NCI-H748 treated with DMSO at 0.1 percent for 48 hours (cell line): ENCODE measurements around the gene NUP160.
"Not testable (repeated sequence)": the region's sequence is repeated elsewhere in the genome, so short reads cannot be mapped to it uniquely, and the experiment has no call there.

Experiments
- DNase-seq: peaks from one replicate; lab custom pipeline; 2025; lab: John Stamatoyannopoulos, UW

The NUP160 gene

DNA sequence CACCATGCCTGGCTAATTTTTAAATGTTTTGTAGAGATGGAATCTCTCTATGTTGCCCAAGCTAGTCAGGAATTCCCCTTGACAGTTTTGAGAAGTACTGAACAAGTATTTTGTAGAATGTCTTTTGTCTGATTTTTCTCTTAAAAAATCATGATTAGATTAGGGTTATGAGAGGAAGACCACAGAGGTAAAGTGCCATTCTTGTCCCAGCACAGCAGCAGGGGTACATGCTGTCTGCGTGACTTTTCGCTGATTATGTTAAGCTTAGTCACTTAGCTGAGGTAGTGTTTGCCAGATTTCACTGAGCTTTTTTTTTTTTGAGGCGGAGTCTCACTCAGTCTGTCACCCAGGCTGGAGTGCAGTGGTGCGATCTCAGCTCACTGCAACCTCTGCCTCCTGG lies 13.6 kb upstream of the NUP160 start:
- no peak for DNase-seq

DNA sequence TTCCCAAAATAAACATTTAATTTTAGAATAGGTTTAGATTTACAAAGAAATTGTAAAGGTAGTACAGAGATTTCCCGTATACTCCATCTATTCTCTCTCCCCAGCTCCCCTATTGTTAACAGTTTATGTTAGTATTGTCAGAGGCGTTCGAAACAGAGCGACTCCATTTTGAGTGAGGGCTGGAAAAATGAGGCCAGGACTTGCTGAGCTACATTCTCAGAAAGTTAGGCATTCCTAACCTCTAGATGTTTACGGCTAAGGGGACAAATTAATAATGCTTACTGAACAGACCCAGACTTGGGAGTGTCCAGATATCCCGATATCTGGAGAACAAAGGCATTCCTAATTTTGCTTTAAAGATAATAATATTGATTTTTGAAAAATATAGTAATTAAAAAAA lies 12.4 kb upstream of the NUP160 start:
- DNase-seq, result no peak

DNA sequence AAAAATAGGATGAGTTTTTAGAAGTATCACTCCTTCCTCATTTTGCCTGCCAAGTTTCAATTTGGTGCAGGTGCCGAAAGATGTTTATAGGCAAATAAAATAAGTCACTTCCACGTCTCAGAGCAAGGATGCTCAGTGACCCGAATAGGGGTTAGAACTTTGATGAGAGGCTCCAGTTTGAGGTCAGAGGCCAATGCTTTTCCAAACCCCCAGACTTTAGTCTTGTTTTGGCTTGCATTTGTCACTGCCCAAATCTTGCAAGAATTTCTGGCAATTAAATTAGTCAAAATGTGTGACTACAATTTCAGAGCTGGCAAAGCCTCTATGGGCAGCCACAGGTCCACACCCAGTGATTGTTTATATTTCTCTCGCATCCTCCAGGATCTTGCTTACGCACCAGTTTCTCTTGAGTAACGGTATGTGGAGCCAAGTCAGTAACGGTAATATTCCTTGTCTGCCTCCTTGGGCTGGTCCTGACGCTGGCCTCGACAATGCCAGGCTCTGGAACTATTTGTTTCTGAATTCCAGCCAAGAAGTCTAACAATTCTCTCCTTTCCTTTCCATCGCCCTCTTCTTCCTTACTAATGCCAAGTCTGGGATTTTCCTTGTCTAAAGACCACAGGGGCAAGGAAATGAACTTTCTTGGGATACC lies 9.9 kb upstream of the NUP160 start:
- DNase-seq, result no peak

GRCh38 chr11:47857485-47857884 lies 9.3 kb upstream of the NUP160 start:
- DNase-seq, result no peak

GRCh38 chr11:47856186-47856585 lies 8.0 kb upstream of the NUP160 start:
- no peak for DNase-seq

GRCh38 chr11:47854667-47855066 lies 6.5 kb upstream of the NUP160 start:
- no peak for DNase-seq

DNA sequence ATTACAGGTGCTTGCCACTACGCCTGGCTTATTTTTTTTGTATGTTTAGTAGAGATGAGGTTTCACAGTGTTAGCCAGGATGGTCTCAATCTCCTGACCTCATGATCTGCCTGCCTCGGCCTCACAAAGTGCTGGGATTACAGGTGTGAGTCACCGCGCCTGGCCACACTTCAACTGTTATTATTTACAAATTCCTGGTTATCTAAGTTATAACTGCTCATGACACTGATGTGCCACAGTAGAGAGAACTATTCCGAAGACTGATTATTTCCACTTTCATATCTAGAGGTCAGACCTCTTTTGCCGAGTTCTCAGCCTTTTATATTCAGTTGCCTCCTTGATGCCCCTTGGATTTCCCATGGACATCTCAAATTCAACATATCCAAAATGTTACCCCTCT lies 3.9 kb upstream of the NUP160 start:
- no peak for DNase-seq

DNA sequence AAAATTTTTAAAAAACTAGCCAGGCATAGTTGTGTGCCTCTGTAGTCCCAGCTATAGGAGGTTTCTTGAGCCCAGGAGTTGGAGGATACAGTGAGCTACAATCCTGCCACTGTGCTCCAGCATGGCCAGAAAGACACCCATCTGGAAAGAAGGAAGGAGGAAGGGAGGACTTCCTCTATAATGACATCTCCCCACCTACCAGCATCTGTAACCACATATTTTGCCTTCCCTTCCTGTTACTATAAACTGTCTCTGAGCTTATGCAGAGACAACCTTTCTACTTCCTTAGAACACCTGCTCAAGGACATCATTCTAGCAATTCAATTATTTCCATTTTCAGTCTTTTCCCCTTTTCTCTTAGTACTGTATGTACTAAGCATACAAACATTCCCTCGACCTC lies 2.2 kb upstream of the NUP160 start:
- no peak for DNase-seq

- DNase-seq, result no peak
These were observed 578 bp upstream of the NUP160 start for GRCh38 chr11:47848700-47849155.

- DNase-seq, result no peak
These were observed 636 bp downstream of the NUP160 start for GRCh38 chr11:47847537-47847891.

DNA sequence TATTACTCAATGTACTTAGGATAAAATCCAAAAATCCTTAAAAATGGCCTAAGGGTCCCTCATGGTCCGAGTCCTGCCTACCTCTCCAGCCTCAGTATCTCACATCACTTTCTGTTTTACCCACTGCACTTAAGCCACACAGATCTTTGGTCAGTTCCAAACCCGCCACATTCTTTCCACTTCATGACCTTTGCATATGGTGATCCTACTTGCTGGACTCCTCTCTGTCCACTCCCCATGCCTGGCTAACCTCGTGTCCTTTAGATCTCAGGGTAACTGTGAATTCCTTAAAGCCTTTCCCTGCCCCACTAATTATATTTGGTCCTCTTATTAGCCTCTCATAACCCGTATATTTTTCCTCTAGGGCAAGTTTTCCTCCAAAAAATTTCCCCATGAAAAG lies 1.2 kb downstream of the NUP160 start:
- DNase-seq, result no peak

GRCh38 chr11:47843361-47844055 lies 4.6 kb downstream of the NUP160 start:
- no peak for DNase-seq

GRCh38 chr11:47842749-47843148 lies 5.4 kb downstream of the NUP160 start:
- no peak for DNase-seq

DNA sequence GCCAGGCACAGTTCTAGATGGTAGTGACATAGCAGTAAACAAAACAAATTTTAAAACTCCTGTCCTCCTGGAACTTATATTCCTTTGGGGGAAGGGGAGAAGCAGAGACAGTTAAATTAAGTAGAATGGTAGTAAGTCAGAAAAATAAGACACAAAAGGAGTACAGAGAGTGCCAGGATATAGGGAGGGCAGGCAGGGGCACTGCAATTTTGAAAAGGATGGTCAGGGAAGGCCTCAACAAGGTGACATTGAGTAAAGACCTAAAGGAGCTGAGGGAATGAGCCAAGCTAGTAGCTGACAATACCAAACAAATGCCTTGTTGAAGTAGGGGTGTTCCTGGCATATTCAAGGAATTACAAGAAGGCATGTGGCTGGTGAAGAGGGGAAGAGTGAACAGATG lies 10.2 kb downstream of the NUP160 start:
- DNase-seq, result no peak

- DNase-seq, result no peak
These were observed 10.9 kb downstream of the NUP160 start for GRCh38 chr11:47837292-47837691.

- not testable (repeated sequence) for DNase-seq
These were observed 18.1 kb downstream of the NUP160 start for GRCh38 chr11:47830013-47830412.

GRCh38 chr11:47828284-47828683 lies 19.9 kb downstream of the NUP160 start:
- DNase-seq, result no peak

DNA sequence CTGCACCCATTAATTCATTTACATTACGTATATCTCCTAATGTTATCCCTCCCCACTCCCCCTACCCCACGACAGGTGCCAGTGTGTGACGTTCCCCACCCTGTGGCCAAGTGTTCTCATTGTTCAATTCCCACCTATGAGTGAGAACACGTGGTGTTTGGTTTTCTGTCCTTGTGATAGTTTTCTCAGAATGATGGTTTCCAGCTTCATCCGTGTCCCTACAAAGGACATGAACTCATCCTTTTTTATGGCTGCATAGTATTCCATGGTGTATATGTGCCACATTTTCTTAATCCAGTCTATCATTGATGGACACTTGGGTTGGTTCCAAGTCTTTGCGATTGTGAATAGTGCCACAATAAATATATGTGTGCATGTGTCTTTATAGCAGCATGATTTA lies 25.5 kb downstream of the NUP160 start:
- not testable (repeated sequence) for DNase-seq

- no peak for DNase-seq
These were observed 28.4 kb downstream of the NUP160 start for GRCh38 chr11:47819743-47820142.

DNA sequence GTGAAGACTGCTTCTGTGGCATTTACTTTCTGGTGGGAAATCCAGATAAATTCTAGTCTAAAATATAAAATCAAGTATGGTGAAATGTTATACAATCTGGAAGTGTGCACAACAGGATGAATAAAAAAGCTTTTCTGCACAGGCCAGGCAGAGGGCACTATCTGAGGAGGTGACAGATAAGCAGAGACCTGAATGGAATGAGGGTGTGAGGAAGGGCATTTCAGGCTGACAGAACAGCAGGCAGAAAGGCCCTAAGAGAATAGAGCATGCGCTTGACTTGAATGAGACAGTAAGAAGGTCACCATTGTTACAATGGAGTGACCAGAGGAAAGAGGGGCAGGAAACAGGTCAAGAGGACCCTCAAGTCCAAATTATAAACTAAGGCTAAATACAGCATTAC lies 47.4 kb downstream of the NUP160 start:
- DNase-seq, result no peak

- DNase-seq, result no peak
These were observed 50.5 kb downstream of the NUP160 start for GRCh38 chr11:47797633-47798032.

DNA sequence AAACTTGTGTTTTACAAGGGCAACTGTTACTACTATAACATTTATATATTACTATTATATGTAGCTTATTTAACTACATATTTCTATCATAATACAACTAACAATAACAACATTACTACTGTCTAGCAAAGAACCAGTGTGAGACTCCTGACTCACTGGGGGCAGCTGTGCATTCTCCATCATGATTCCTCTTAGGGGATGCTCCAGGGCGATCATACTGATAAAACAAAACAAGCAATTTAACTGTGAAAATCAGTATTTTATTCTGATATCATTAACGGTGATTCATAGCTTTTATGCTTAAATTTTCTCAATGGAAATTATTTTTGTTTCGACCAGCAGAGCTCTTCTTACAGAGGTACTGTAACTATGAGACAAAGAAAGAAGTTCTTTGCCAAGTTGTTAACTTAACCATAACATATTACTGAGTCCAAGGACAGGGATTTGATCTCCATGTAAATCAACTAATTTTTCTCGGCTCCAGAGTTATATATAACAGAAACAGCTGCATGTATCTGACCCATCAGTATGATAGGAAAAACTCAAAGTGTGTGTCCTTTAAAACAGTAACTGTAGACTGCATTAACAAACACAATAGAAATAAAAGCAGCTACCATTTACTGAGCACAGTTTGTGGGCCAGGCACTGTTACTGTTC lies 56.2 kb downstream of the NUP160 start:
- DNase-seq, result no peak

- not testable (repeated sequence) for DNase-seq
These were observed 58.1 kb downstream of the NUP160 start for GRCh38 chr11:47790017-47790416.
